WTC11 (cell line): ENCODE measurements around the gene BLOC1S5. TPM values are rescaled to one million over a fixed set of nuclear protein-coding genes. Genes with fewer than 3 reads are reported as not detected.

Source experiments
- ATAC-seq: fragments of 200-7000 bp; cut with Tn5 transposase; 2 replicates; pipeline ENCODE4 v1.10.0; 2021; ENCODE audit warnings: mild to moderate bottlenecking, moderate library complexity
- CTCF ChIA-PET: fragments of 300-600 bp; sonication (Branson Sonifier 250); formaldehyde crosslinking; loops from one replicate; lab custom pipeline; 2021; ENCODE audit warnings: antibody characterized with exemption; lab: Charles Lee
- POLR2A ChIA-PET: fragments of 350-600 bp; sonication (Branson Sonifier 250); formaldehyde crosslinking; loops from one replicate; lab custom pipeline; 2021; ENCODE audit warnings: antibody characterized with exemption; lab: Charles Lee
- DNase-seq: peaks from one replicate; pipeline ENCODE4 v3.0.0; 2021; ENCODE audit warnings: low spot score
- H3K27ac Mint-ChIP-seq: 2 replicates; pipeline ENCODE4 v1.8.0; 2021; ENCODE audit warnings: mixed read lengths
- H3K27me3 Mint-ChIP-seq: 2 replicates; pipeline ENCODE4 v1.8.0; 2021; ENCODE audit warnings: low read depth, mild to moderate bottlenecking, moderate library complexity, mixed read lengths
- H3K36me3 Mint-ChIP-seq: 2 replicates; pipeline ENCODE4 v1.8.0; 2021; ENCODE audit warnings: mixed read lengths
- H3K4me1 Mint-ChIP-seq: 2 replicates; pipeline ENCODE4 v1.8.0; 2022; ENCODE audit warnings: mixed read lengths
- H3K4me3 Mint-ChIP-seq: 2 replicates; pipeline ENCODE4 v1.8.0; 2021; ENCODE audit warnings: mild to moderate bottlenecking, moderate library complexity, mixed read lengths
- H3K9me3 Mint-ChIP-seq: 2 replicates; pipeline ENCODE4 v1.8.0; 2021; ENCODE audit warnings: mixed read lengths
- CBFB ChIP-seq: sonication (generic); formaldehyde crosslinking; IDR thresholded peaks from 2 replicates; pipeline ENCODE4 v1.8.1; 2022; ENCODE audit warnings: mild to moderate bottlenecking, low read depth, missing genetic modification reagents
- ETV6 ChIP-seq: sonication (generic); formaldehyde crosslinking; IDR thresholded peaks from 2 replicates; pipeline ENCODE4 v1.8.1; 2022; ENCODE audit warnings: mild to moderate bottlenecking, missing genetic modification reagents
- GABPB1 ChIP-seq: sonication (generic); formaldehyde crosslinking; IDR thresholded peaks from 2 replicates; pipeline ENCODE4 v1.8.1; 2023; ENCODE audit warnings: mild to moderate bottlenecking, missing genetic modification reagents
- HMGA2 ChIP-seq: fragments of 250-450 bp; sonication (Bioruptor Pico); IDR thresholded peaks from 2 replicates; pipeline ENCODE4 v1.4.0; 2021; ENCODE audit warnings: mild to moderate bottlenecking, moderate library complexity
- JAZF1 ChIP-seq: fragments of 250-450 bp; sonication (Bioruptor Pico); IDR thresholded peaks from 2 replicates; pipeline ENCODE4 v1.9.0; 2021; ENCODE audit warnings: moderate library complexity, mild to moderate bottlenecking, inconsistent platforms
- NR1H2 ChIP-seq: sonication (generic); formaldehyde crosslinking; IDR thresholded peaks from 2 replicates; pipeline ENCODE4 v1.9.0; 2021; ENCODE audit warnings: mild to moderate bottlenecking, moderate library complexity, missing genetic modification reagents
- TP53 ChIP-seq: sonication (generic); formaldehyde crosslinking; IDR thresholded peaks from 2 replicates; pipeline ENCODE4 v1.8.1; 2023; ENCODE audit warnings: mild to moderate bottlenecking, missing genetic modification reagents
- ZBTB21 ChIP-seq: sonication (generic); formaldehyde crosslinking; IDR thresholded peaks from 2 replicates; pipeline ENCODE4 v1.8.1; 2023; ENCODE audit warnings: mild to moderate bottlenecking, missing genetic modification reagents, borderline replicate concordance
- ZNF263 ChIP-seq: sonication (generic); formaldehyde crosslinking; IDR thresholded peaks from 2 replicates; pipeline ENCODE4 v1.8.1; 2022; ENCODE audit warnings: low read depth, mild to moderate bottlenecking, moderate library complexity, missing genetic modification reagents
- ZNF317 ChIP-seq: sonication (generic); formaldehyde crosslinking; IDR thresholded peaks from 2 replicates; pipeline ENCODE4 v1.8.1; 2023; ENCODE audit warnings: low read depth, mild to moderate bottlenecking, moderate library complexity, missing genetic modification reagents, borderline replicate concordance
- ZNF416 ChIP-seq: fragments of 250-450 bp; sonication (Bioruptor Pico); IDR thresholded peaks from 2 replicates; pipeline ENCODE4 v1.9.0; 2021; ENCODE audit warnings: mild to moderate bottlenecking, inconsistent platforms
- ZNF423 ChIP-seq: fragments of 250-450 bp; sonication (Bioruptor Pico); IDR thresholded peaks from 2 replicates; pipeline ENCODE4 v2.1.2; 2022; ENCODE audit warnings: mild to moderate bottlenecking, moderate library complexity
- total RNA-seq: library from RNA; stranded (reverse); gene quantifications from 3 replicates; pipeline ENCODE4 v1.2.3, GENCODE V29; 2021
- TF ChIP-seq, protein P1 (sequence below): fragments of 250-450 bp; sonication (Bioruptor Pico); IDR thresholded peaks from 2 replicates; pipeline ENCODE4 v1.9.0; 2021; ENCODE audit warnings: mild to moderate bottlenecking
- TF ChIP-seq, protein P2 (sequence below): sonication (generic); formaldehyde crosslinking; conservative IDR thresholded peaks from 2 replicates; pipeline ENCODE4 v1.8.1; 2022; ENCODE audit warnings: mild to moderate bottlenecking, missing genetic modification reagents
- TF ChIP-seq, protein P3 (sequence below): sonication (generic); formaldehyde crosslinking; conservative IDR thresholded peaks from 2 replicates; pipeline ENCODE4 v1.8.1; 2023; ENCODE audit warnings: mild to moderate bottlenecking, low read depth, missing genetic modification reagents, moderate library complexity
- TF ChIP-seq, protein P4 (sequence below): sonication (generic); formaldehyde crosslinking; IDR thresholded peaks from 2 replicates; pipeline ENCODE4 v1.8.1; 2023; ENCODE audit warnings: mild to moderate bottlenecking, missing genetic modification reagents, borderline replicate concordance
- TF ChIP-seq, protein P5 (sequence below): fragments of 250-450 bp; sonication (Bioruptor Pico); IDR thresholded peaks from 2 replicates; pipeline ENCODE4 v1.9.0; 2021; ENCODE audit warnings: mild to moderate bottlenecking, borderline replicate concordance

Gene BLOC1S5
- total RNA-seq, 1 experiment from 2014 or later: 17.9 TPM

DNA sequence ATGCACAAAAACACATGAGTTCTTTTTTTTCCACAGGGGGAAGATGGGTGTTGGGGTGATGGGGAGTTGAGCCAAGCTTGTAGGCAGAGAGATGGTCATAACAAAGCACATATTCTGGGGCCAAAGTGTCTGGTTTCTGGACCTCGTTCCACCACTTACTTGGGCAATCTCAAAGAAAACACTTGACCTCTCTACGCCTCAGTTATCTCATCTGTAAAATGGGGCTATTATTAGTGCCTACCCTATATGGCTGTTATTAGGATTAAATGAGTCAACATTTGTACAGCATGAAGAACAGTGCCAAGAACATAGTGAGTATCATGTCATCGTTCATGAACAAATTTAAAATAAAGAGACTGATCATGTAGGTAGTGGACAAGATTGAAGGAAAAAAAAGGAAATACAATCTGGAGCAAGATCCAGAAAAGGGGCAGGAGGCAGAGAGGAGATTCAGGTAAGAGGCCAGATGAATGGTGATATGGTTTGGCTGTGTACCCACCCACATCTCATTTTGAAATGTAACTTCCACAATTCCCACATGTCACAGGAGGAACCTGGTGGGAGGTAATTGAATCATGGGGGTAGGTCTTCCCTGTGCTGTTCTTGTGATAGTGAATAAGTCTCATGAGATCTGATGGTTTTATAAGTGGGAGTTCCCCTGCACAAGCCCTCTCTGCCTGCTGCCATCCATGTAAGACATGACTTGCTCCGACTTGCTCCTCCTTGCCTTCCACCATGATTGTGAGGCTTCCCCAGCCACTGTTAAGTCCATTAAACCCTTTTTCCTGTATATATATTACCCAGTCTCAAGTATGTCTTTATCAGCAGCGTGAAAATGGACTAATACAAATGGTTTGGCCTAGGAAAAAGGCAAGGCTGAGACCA, 23.9 kb upstream of the BLOC1S5 start:
- DNase-seq: no peak
- POLR2A ChIA-PET: no interaction called here

DNA sequence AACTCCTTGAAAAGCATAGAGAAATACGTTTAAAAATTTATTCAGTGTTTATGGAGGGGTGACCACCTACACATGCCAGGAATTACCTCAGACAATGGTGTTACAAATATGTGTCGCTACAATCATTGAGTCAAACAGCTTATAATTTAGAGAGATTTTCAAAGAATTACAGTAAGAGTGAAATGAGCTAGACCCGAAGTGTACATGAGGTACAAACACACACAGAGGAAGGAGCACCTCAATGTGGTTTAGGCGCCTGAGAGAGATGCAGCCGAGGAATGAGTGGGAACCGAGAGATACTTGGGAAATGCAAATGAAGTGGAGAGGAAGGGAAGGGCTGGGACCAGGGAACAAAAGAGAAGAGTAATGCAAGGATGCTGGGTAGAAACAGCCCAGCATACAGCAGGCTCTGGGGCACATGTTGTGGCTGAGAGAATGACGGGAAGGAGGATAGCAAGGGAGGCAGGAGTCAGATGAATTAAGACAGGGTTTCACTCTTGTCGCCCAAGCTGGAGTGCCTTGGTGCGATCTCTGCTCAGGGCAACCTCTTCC, 22.6 kb upstream of the BLOC1S5 start:
- TF ChIP-seq ZBTB21 (CRISPR knock-in tag) (no peak), ZNF263 (no peak), CBFB (CRISPR knock-in tag) (no peak), ZNF416 (no peak), ZNF317 (CRISPR knock-in tag) (no peak), ETV6 (no peak), NR1H2 (CRISPR knock-in tag) (no peak)
- TF ChIP-seq, protein P1, sequence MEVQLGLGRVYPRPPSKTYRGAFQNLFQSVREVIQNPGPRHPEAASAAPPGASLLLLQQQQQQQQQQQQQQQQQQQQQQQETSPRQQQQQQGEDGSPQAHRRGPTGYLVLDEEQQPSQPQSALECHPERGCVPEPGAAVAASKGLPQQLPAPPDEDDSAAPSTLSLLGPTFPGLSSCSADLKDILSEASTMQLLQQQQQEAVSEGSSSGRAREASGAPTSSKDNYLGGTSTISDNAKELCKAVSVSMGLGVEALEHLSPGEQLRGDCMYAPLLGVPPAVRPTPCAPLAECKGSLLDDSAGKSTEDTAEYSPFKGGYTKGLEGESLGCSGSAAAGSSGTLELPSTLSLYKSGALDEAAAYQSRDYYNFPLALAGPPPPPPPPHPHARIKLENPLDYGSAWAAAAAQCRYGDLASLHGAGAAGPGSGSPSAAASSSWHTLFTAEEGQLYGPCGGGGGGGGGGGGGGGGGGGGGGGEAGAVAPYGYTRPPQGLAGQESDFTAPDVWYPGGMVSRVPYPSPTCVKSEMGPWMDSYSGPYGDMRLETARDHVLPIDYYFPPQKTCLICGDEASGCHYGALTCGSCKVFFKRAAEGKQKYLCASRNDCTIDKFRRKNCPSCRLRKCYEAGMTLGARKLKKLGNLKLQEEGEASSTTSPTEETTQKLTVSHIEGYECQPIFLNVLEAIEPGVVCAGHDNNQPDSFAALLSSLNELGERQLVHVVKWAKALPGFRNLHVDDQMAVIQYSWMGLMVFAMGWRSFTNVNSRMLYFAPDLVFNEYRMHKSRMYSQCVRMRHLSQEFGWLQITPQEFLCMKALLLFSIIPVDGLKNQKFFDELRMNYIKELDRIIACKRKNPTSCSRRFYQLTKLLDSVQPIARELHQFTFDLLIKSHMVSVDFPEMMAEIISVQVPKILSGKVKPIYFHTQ: no peak
- TF ChIP-seq, protein P2, sequence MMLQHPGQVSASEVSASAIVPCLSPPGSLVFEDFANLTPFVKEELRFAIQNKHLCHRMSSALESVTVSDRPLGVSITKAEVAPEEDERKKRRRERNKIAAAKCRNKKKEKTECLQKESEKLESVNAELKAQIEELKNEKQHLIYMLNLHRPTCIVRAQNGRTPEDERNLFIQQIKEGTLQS (CRISPR knock-in tag): no peak
- TF ChIP-seq, all 79 proteins: peak for 0
- POLR2A ChIA-PET: no interaction called here
- ATAC-seq (peak; percentile 79), DNase-seq (no peak)
- peak overlapping the region; percentile 22; the same call in 1 of the 2 replicates for H3K27ac Mint-ChIP-seq
- H3K36me3 Mint-ChIP-seq: peaks cover 68% of the 10 kb centered on the region
- H3K27me3 Mint-ChIP-seq: no peaks in the 10 kb centered on the region
- H3K9me3 Mint-ChIP-seq: peaks cover 31% of the 10 kb centered on the region
- H3K4me1 Mint-ChIP-seq: peaks cover 25% of the 10 kb centered on the region
- CTCF ChIA-PET: no interaction called here
- H3K4me3 Mint-ChIP-seq: no peak overlapping the region

More for the DNA sequence above, 23.9 kb upstream of the BLOC1S5 start:
- H3K4me3 Mint-ChIP-seq: no peak overlapping the region
- peaks cover 31% of the 10 kb centered on the region for H3K9me3 Mint-ChIP-seq
- no peaks in the 10 kb centered on the region for H3K27me3 Mint-ChIP-seq
- no peak overlapping the region for H3K27ac Mint-ChIP-seq
- H3K36me3 Mint-ChIP-seq: peaks cover 73% of the 10 kb centered on the region
- TF ChIP-seq ZNF423 (CRISPR knock-in tag) (no peak), HMGA2 (CRISPR knock-in tag) (no peak), JAZF1 (CRISPR knock-in tag) (no peak), TP53 (no peak), ETV6 (no peak)
- TF ChIP-seq, protein P3, sequence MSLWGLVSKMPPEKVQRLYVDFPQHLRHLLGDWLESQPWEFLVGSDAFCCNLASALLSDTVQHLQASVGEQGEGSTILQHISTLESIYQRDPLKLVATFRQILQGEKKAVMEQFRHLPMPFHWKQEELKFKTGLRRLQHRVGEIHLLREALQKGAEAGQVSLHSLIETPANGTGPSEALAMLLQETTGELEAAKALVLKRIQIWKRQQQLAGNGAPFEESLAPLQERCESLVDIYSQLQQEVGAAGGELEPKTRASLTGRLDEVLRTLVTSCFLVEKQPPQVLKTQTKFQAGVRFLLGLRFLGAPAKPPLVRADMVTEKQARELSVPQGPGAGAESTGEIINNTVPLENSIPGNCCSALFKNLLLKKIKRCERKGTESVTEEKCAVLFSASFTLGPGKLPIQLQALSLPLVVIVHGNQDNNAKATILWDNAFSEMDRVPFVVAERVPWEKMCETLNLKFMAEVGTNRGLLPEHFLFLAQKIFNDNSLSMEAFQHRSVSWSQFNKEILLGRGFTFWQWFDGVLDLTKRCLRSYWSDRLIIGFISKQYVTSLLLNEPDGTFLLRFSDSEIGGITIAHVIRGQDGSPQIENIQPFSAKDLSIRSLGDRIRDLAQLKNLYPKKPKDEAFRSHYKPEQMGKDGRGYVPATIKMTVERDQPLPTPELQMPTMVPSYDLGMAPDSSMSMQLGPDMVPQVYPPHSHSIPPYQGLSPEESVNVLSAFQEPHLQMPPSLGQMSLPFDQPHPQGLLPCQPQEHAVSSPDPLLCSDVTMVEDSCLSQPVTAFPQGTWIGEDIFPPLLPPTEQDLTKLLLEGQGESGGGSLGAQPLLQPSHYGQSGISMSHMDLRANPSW: no peak
- peaks cover 20% of the 10 kb centered on the region for H3K4me1 Mint-ChIP-seq
- CTCF ChIA-PET: no interaction called here
- no peak for ATAC-seq

DNA sequence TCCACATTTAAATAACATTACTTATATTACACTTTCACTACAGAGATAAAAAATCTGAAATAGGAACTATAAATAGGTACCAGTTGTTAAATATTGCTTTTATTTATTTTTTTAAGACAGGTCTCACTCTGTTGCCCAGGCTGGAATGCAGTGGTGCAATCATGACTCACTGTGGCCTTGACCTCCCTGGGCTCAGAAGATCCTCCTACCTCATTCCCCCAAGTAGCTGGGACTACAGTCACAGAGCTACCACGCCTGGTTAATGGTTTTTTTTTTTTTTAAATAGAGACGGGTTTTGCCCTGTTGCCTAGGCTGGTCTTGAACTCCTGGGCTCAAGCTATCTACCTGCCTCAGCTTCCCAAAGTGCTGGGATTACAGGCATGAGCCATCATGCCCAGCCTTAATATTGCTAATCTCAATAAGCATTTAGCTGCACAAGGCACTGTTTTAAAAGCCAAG, 20.9 kb upstream of the BLOC1S5 start:
- Mint-ChIP-seq H3K9me3 (peaks cover 19% of the 10 kb centered on the region), H3K4me3 (no peak overlapping the region), H3K27me3 (no peaks in the 10 kb centered on the region), H3K36me3 (peaks cover 61% of the 10 kb centered on the region), H3K27ac (no peak overlapping the region), H3K4me1 (peaks cover 25% of the 10 kb centered on the region)
- ATAC-seq: no peak; the same call in 1 of the 2 replicates
- ChIA-PET CTCF (no interaction called here), POLR2A (interaction anchor here (0.9 to 1.2 kb wide), 2 partner anchors 17 to 21 kb away, joined by 3 to 4 read pairs; partner anchors contain the start of gene EEF1E1)
- DNase-seq: no peak
- TF ChIP-seq, protein P4, sequence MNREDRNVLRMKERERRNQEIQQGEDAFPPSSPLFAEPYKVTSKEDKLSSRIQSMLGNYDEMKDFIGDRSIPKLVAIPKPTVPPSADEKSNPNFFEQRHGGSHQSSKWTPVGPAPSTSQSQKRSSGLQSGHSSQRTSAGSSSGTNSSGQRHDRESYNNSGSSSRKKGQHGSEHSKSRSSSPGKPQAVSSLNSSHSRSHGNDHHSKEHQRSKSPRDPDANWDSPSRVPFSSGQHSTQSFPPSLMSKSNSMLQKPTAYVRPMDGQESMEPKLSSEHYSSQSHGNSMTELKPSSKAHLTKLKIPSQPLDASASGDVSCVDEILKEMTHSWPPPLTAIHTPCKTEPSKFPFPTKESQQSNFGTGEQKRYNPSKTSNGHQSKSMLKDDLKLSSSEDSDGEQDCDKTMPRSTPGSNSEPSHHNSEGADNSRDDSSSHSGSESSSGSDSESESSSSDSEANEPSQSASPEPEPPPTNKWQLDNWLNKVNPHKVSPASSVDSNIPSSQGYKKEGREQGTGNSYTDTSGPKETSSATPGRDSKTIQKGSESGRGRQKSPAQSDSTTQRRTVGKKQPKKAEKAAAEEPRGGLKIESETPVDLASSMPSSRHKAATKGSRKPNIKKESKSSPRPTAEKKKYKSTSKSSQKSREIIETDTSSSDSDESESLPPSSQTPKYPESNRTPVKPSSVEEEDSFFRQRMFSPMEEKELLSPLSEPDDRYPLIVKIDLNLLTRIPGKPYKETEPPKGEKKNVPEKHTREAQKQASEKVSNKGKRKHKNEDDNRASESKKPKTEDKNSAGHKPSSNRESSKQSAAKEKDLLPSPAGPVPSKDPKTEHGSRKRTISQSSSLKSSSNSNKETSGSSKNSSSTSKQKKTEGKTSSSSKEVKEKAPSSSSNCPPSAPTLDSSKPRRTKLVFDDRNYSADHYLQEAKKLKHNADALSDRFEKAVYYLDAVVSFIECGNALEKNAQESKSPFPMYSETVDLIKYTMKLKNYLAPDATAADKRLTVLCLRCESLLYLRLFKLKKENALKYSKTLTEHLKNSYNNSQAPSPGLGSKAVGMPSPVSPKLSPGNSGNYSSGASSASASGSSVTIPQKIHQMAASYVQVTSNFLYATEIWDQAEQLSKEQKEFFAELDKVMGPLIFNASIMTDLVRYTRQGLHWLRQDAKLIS (CRISPR knock-in tag): no peak
- TF ChIP-seq GABPB1: peak; percentile 96
- TF ChIP-seq, protein P5, sequence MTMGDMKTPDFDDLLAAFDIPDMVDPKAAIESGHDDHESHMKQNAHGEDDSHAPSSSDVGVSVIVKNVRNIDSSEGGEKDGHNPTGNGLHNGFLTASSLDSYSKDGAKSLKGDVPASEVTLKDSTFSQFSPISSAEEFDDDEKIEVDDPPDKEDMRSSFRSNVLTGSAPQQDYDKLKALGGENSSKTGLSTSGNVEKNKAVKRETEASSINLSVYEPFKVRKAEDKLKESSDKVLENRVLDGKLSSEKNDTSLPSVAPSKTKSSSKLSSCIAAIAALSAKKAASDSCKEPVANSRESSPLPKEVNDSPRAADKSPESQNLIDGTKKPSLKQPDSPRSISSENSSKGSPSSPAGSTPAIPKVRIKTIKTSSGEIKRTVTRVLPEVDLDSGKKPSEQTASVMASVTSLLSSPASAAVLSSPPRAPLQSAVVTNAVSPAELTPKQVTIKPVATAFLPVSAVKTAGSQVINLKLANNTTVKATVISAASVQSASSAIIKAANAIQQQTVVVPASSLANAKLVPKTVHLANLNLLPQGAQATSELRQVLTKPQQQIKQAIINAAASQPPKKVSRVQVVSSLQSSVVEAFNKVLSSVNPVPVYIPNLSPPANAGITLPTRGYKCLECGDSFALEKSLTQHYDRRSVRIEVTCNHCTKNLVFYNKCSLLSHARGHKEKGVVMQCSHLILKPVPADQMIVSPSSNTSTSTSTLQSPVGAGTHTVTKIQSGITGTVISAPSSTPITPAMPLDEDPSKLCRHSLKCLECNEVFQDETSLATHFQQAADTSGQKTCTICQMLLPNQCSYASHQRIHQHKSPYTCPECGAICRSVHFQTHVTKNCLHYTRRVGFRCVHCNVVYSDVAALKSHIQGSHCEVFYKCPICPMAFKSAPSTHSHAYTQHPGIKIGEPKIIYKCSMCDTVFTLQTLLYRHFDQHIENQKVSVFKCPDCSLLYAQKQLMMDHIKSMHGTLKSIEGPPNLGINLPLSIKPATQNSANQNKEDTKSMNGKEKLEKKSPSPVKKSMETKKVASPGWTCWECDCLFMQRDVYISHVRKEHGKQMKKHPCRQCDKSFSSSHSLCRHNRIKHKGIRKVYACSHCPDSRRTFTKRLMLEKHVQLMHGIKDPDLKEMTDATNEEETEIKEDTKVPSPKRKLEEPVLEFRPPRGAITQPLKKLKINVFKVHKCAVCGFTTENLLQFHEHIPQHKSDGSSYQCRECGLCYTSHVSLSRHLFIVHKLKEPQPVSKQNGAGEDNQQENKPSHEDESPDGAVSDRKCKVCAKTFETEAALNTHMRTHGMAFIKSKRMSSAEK: no peak
